Neural cell (in vitro differentiated cells): ENCODE results near the gene TMCC1. TPM values are rescaled to one million over a fixed set of nuclear protein-coding genes. Genes with fewer than 3 reads are reported as not detected.
"Not testable (repeated sequence)": the region's sequence is repeated elsewhere in the genome, so short reads cannot be mapped to it uniquely, and the experiment has no call there.

Experiments used
- H2AFZ ChIP-seq: fragments of 200-600, 300-800 bp; sonication (generic), shearing (Covaris generic); 2 replicates; pipeline ENCODE4 v1.6.0; 2014; ENCODE audit warnings: low read depth, mild to moderate bottlenecking, antibody characterized with exemption, low read length, moderate library complexity
- H3F3A ChIP-seq: fragments of 200-600 bp; shearing (Covaris generic); 2 replicates; pipeline ENCODE4 v1.6.1; 2016; ENCODE audit warnings: mild to moderate bottlenecking, moderate library complexity, mixed read lengths, antibody characterized with exemption, low read length; ENCODE audit not compliant: insufficient read depth, poor library complexity, severe bottlenecking
- H3K27ac ChIP-seq: fragments of 200-600, 300-800 bp; sonication (generic), shearing (Covaris generic); 2 replicates; pipeline ENCODE4 v1.5.1; 2014; ENCODE audit warnings: mild to moderate bottlenecking, low read length, moderate library complexity
- H3K27me3 ChIP-seq: fragments of 300-800, 200-600 bp; sonication (generic), shearing (Covaris generic); 2 replicates; pipeline ENCODE4 v1.6.0; 2014; ENCODE audit warnings: mild to moderate bottlenecking, low read depth, low read length, moderate library complexity; ENCODE audit not compliant: insufficient read depth
- H3K36me3 ChIP-seq: fragments of 300-800, 200-600 bp; sonication (generic), shearing (Covaris generic); 2 replicates; pipeline ENCODE4 v1.5.1; 2014; ENCODE audit warnings: mild to moderate bottlenecking, antibody characterized with exemption, low read length, moderate library complexity; ENCODE audit not compliant: insufficient read depth
- H3K4me2 ChIP-seq: fragments of 300-800, 200-600 bp; sonication (generic), shearing (Covaris generic); 2 replicates; pipeline ENCODE4 v1.6.0; 2014; ENCODE audit warnings: mild to moderate bottlenecking, low read length
- H3K4me3 ChIP-seq: fragments of 300-800, 200-600 bp; sonication (generic), shearing (Covaris generic); 2 replicates; pipeline ENCODE4 v1.5.1; 2014; ENCODE audit warnings: mild to moderate bottlenecking, low read length, moderate library complexity
- H3K79me2 ChIP-seq: fragments of 200-600 bp; shearing (Covaris generic); replicated peaks from 2 replicates; pipeline ENCODE4 v1.6.0; 2014; ENCODE audit warnings: mild to moderate bottlenecking, low read length, moderate library complexity; ENCODE audit not compliant: insufficient read depth
- H3K9ac ChIP-seq: fragments of 300-800, 200-600 bp; sonication (generic), shearing (Covaris generic); 2 replicates; pipeline ENCODE4 v1.6.1; 2016; ENCODE audit warnings: mild to moderate bottlenecking, low read length, mixed read lengths
- H3K9me2 ChIP-seq: fragments of 200-600 bp; shearing (Covaris generic); 2 replicates; pipeline ENCODE4 v1.6.1; 2016; ENCODE audit warnings: mild to moderate bottlenecking, low read length, mixed read lengths; ENCODE audit not compliant: insufficient read depth
- H3K9me3 ChIP-seq: fragments of 200-600, 300-800 bp; sonication (generic), shearing (Covaris generic); 2 replicates; pipeline ENCODE4 v1.6.1; 2016; ENCODE audit warnings: mild to moderate bottlenecking, mixed run types, low read length, moderate library complexity, mixed read lengths
- H4K20me1 ChIP-seq: fragments of 200-600 bp; shearing (Covaris generic); 2 replicates; pipeline ENCODE4 v1.6.1; 2016; ENCODE audit warnings: mild to moderate bottlenecking, mixed run types; ENCODE audit not compliant: insufficient read depth
- EP300 ChIP-seq: fragments of 450-650 bp; conservative IDR thresholded peaks from 2 replicates; pipeline ENCODE4 v1.6.1; 2014; ENCODE audit warnings: antibody characterized with exemption, mild to moderate bottlenecking, moderate library complexity; ENCODE audit not compliant: poor library complexity, severe bottlenecking
- EZH2 ChIP-seq: fragments of 200-600, 300-800 bp; shearing (Covaris generic), sonication (generic); IDR thresholded peaks from 2 replicates; pipeline ENCODE4 v1.6.1; 2014; ENCODE audit warnings: antibody characterized with exemption, low read length, borderline replicate concordance, mild to moderate bottlenecking; ENCODE audit not compliant: insufficient read depth, poor library complexity, severe bottlenecking
- MXI1 ChIP-seq: fragments of 450-650 bp; conservative IDR thresholded peaks from 2 replicates; pipeline ENCODE4 v1.6.1; 2014; ENCODE audit warnings: antibody characterized with exemption, mild to moderate bottlenecking; ENCODE audit not compliant: poor library complexity, severe bottlenecking
- POLR2AphosphoS5 ChIP-seq: IDR thresholded peaks from 2 replicates; pipeline ENCODE4 v1.6.1; 2012
- RAD21 ChIP-seq: fragments of 450-650 bp; conservative IDR thresholded peaks from 2 replicates; pipeline ENCODE4 v1.6.1; 2014; ENCODE audit warnings: antibody characterized with exemption, mild to moderate bottlenecking, moderate library complexity
- SMC3 ChIP-seq: fragments of 450-650 bp; conservative IDR thresholded peaks from 2 replicates; pipeline ENCODE4 v1.6.1; 2014; ENCODE audit warnings: antibody characterized with exemption, mild to moderate bottlenecking, moderate library complexity; ENCODE audit not compliant: poor library complexity
- TAF1 ChIP-seq: IDR thresholded peaks from 2 replicates; pipeline ENCODE4 v1.6.1; 2012; ENCODE audit warnings: low read depth
- polyA plus RNA-seq: library from polyadenylated mRNA; depleted of rRNA; stranded (reverse); fragments of >200 nt; gene quantifications from 2 replicates; pipeline ENCODE4 v1.2.3, GENCODE V29; 2014
- TF ChIP-seq, protein P1 (sequence below): fragments of 450-650 bp; IDR thresholded peaks from 2 replicates; pipeline ENCODE4 v1.5.1; 2014; ENCODE audit warnings: antibody characterized with exemption, mild to moderate bottlenecking, moderate library complexity; ENCODE audit not compliant: poor library complexity, severe bottlenecking
- TF ChIP-seq, protein P2 (sequence below): IDR thresholded peaks from 2 replicates; pipeline ENCODE4 v1.6.1; 2012; ENCODE audit warnings: borderline replicate concordance

Gene TMCC1
- polyA plus RNA-seq, 1 donor from 2014 or later: 25.0 TPM

GRCh38 chr3:129699199-129699598 lies 194.3 kb downstream of the TMCC1 start:
- H3F3A ChIP-seq: no peaks in the 10 kb centered on the region
- H4K20me1 ChIP-seq: no peaks in the 10 kb centered on the region
- H3K27me3 ChIP-seq: no peaks in the 10 kb centered on the region
- H3K27ac ChIP-seq: no peak overlapping the region
- no peaks in the 10 kb centered on the region for H3K36me3 ChIP-seq
- no peaks in the 10 kb centered on the region for H3K9me3 ChIP-seq
- H3K9ac ChIP-seq: no peak overlapping the region
- TF ChIP-seq MXI1: no peak
- no peak for TF ChIP-seq RAD21
- no peak for TF ChIP-seq EP300
- no peak for TF ChIP-seq POLR2AphosphoS5
- TF ChIP-seq EZH2: no peak
- TF ChIP-seq, protein P1, sequence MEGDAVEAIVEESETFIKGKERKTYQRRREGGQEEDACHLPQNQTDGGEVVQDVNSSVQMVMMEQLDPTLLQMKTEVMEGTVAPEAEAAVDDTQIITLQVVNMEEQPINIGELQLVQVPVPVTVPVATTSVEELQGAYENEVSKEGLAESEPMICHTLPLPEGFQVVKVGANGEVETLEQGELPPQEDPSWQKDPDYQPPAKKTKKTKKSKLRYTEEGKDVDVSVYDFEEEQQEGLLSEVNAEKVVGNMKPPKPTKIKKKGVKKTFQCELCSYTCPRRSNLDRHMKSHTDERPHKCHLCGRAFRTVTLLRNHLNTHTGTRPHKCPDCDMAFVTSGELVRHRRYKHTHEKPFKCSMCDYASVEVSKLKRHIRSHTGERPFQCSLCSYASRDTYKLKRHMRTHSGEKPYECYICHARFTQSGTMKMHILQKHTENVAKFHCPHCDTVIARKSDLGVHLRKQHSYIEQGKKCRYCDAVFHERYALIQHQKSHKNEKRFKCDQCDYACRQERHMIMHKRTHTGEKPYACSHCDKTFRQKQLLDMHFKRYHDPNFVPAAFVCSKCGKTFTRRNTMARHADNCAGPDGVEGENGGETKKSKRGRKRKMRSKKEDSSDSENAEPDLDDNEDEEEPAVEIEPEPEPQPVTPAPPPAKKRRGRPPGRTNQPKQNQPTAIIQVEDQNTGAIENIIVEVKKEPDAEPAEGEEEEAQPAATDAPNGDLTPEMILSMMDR: no peak
- TF ChIP-seq SMC3: no peak
- no peak for TF ChIP-seq TAF1
- TF ChIP-seq, protein P2, sequence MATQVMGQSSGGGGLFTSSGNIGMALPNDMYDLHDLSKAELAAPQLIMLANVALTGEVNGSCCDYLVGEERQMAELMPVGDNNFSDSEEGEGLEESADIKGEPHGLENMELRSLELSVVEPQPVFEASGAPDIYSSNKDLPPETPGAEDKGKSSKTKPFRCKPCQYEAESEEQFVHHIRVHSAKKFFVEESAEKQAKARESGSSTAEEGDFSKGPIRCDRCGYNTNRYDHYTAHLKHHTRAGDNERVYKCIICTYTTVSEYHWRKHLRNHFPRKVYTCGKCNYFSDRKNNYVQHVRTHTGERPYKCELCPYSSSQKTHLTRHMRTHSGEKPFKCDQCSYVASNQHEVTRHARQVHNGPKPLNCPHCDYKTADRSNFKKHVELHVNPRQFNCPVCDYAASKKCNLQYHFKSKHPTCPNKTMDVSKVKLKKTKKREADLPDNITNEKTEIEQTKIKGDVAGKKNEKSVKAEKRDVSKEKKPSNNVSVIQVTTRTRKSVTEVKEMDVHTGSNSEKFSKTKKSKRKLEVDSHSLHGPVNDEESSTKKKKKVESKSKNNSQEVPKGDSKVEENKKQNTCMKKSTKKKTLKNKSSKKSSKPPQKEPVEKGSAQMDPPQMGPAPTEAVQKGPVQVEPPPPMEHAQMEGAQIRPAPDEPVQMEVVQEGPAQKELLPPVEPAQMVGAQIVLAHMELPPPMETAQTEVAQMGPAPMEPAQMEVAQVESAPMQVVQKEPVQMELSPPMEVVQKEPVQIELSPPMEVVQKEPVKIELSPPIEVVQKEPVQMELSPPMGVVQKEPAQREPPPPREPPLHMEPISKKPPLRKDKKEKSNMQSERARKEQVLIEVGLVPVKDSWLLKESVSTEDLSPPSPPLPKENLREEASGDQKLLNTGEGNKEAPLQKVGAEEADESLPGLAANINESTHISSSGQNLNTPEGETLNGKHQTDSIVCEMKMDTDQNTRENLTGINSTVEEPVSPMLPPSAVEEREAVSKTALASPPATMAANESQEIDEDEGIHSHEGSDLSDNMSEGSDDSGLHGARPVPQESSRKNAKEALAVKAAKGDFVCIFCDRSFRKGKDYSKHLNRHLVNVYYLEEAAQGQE: no peak
- H3K9me2 ChIP-seq: no peaks in the 10 kb centered on the region
- no peak overlapping the region for H3K4me3 ChIP-seq
- no peak overlapping the region for H3K4me2 ChIP-seq
- H2AFZ ChIP-seq: no peak overlapping the region
- no peaks in the 10 kb centered on the region for H3K79me2 ChIP-seq

GRCh38 chr3:129697229-129697969 lies 196.1 kb downstream of the TMCC1 start:
- no peak overlapping the region for H3K27ac ChIP-seq
- no peaks in the 10 kb centered on the region for H3K9me3 ChIP-seq
- no peaks in the 10 kb centered on the region for H3F3A ChIP-seq
- no peak overlapping the region for H3K4me3 ChIP-seq
- no peak overlapping the region for H2AFZ ChIP-seq
- no peaks in the 10 kb centered on the region for H3K79me2 ChIP-seq
- no peaks in the 10 kb centered on the region for H3K36me3 ChIP-seq
- H3K9me2 ChIP-seq: no peaks in the 10 kb centered on the region
- no peak overlapping the region for H3K9ac ChIP-seq
- H3K27me3 ChIP-seq: no peaks in the 10 kb centered on the region
- no peak overlapping the region for H3K4me2 ChIP-seq
- TF ChIP-seq, protein P1: no peak
- TF ChIP-seq EP300 (no peak), MXI1 (no peak), SMC3 (no peak), RAD21 (no peak), POLR2AphosphoS5 (no peak), TAF1 (no peak)
- H4K20me1 ChIP-seq: no peaks in the 10 kb centered on the region

DNA sequence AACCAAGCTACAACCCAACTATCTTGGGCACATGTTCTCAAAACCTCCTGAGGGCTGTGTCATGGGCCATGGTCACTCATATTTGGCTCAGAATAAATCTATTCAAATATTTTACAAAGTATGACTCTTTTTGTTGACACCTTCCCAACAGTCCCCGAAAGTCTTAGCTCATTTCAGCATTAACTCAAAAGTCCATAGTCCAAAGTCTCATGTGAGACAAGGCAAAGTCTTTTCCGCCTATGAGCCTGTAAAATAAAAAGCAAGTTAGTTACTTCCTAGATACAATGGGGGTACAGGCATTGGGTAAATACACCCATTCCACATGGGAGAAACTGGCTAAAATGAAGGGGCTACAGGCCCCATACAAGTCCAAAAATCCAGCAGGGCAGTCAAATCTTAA lies 197.1 kb downstream of the TMCC1 start:
- not testable (repeated sequence) for H3K79me2 ChIP-seq

More for the DNA sequence above, 197.1 kb downstream of the TMCC1 start:
- not testable (repeated sequence) for H3K9me2 ChIP-seq, H3F3A ChIP-seq, H3K4me3 ChIP-seq, H2AFZ ChIP-seq, H3K9ac ChIP-seq, H4K20me1 ChIP-seq, H3K27ac ChIP-seq, H3K27me3 ChIP-seq, H3K4me2 ChIP-seq, H3K36me3 ChIP-seq, H3K9me3 ChIP-seq
